ENCODE results near the gene RAB27B.

- no peak for TF ChIP-seq POLR2AphosphoS5 (IDR thresholded peaks at IDR 0.05; ENCODE audit: borderline replicate concordance, low read depth, low read length)
- no peak for TF ChIP-seq EZH2 (IDR thresholded peaks at IDR 0.05)
- no peak for TF ChIP-seq FOXP2 (optimal IDR thresholded peaks at IDR 0.05; ENCODE audit: control extremely low read depth, extremely low read length, insufficient read depth)
Observed at GRCh38 chr18:54792079-54792478, 36.2 kb upstream of the RAB27B start.
